Measurements from ENCODE around the gene ADARB2.

The ADARB2 gene

DNA sequence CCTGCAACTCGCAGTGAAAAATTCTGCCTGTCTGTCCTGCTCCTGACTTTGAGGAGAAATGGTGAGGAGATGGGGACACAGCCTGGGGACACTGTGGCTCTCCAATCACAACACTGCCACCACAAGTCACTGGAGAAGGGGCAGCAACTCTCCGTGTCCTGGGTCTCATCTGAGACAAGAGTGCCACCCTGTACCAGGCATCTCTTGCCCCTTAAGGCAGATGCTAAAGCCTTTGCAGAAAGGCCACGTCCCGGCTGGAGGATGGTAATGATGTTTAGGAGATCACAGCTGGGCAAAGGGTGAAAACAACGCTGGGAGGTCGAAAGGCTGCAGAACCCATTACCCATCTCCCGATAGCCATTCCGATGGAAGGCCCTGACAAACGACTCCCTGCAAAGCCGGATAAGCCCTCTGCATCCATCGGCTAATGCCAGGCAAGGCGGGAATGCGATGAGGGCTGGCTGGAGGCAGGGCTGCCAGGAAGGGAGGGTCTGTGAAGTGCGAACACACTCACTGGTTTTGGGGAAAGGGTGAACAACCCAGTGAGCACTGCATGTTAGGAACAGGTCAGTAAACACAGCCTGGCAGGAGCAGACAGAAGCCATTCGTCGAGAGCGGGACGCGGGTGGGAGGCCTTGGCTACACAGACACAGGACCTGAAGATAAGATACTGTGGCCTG is 190.8 kb downstream of the ADARB2 start (continued):
- TF ChIP-seq ZNF645 (tag by site-specific recombination; IDR thresholded peaks at IDR 0.05) (no peak), HOXD13 (CRISPR knock-in tag; IDR thresholded peaks at IDR 0.05; ENCODE audit: borderline replicate concordance) (no peak), KLF10 (tag by site-specific recombination; IDR thresholded peaks at IDR 0.05) (no peak)

- ChIA-PET CTCF (no interaction called here), POLR2A (no interaction called here)
- H3K4me3 ChIP-seq (ENCODE audit: low read depth, low read length) = no peak overlapping the region
- no peaks in the 10 kb centered on the region for H3K4me1 ChIP-seq (ENCODE audit: control insufficient read depth, insufficient read depth, low read length)
- TF ChIP-seq ZNF274 (IDR thresholded peaks at IDR 0.05; ENCODE audit: low read length) (no peak), ZNF274 (tag by site-specific recombination; IDR thresholded peaks at IDR 0.05; ENCODE audit: borderline replicate concordance) (no peak), ZNF184 (tag by site-specific recombination; IDR thresholded peaks at IDR 0.05) (no peak), ZNF518A (tag by site-specific recombination; conservative IDR thresholded peaks at IDR 0.05; ENCODE audit: low read depth) (no peak), OSR2 (tag by site-specific recombination; IDR thresholded peaks at IDR 0.05) (no peak), ZFP69B (tag by site-specific recombination; IDR thresholded peaks at IDR 0.05) (no peak), ZNF624 (tag by site-specific recombination; IDR thresholded peaks at IDR 0.05) (no peak), ZNF214 (tag by site-specific recombination; IDR thresholded peaks at IDR 0.05; ENCODE audit: borderline replicate concordance) (no peak), ZBTB11 (tag by site-specific recombination; conservative IDR thresholded peaks at IDR 0.05; ENCODE audit: low read depth) (no peak), ZNF629 (tag by site-specific recombination; IDR thresholded peaks at IDR 0.05) (no peak), ZBTB44 (tag by site-specific recombination; IDR thresholded peaks at IDR 0.05) (no peak)
- no peak overlapping the region for H3K27ac ChIP-seq (ENCODE audit: extremely low read depth, low read depth, low read length)
- H3K9me3 ChIP-seq (ENCODE audit: control insufficient read depth, insufficient read depth, low read depth, low read length) = no peaks in the 10 kb centered on the region
- H3K36me3 ChIP-seq (ENCODE audit: control insufficient read depth in 2 of 2, insufficient read depth in 1 of 2, low read length in 2 of 2) = no peaks in the 10 kb centered on the region
Measured at GRCh38 chr10:1545524-1545923, 191.8 kb downstream of the ADARB2 start.
